Globus pallidus (tissue), 1 donor: ENCODE data around the gene TM6SF1.
"Not testable (repeated sequence)": the region's sequence is repeated elsewhere in the genome, so short reads cannot be mapped to it uniquely, and the experiment has no call there.

ENCODE experiments used
- DNase-seq: peaks from one replicate; pipeline ENCODE4 v3.0.0-alpha.2; 2015; ENCODE audit warnings: low spot score

TM6SF1 gene

GRCh38 chr15:83106994-83107840 is at the start of gene TM6SF1:
Gene TM6SF1 (plus strand): TSS chr15:83107645. CDS start chr15:83107681, 36 bp downstream.
- no peak for DNase-seq

DNA sequence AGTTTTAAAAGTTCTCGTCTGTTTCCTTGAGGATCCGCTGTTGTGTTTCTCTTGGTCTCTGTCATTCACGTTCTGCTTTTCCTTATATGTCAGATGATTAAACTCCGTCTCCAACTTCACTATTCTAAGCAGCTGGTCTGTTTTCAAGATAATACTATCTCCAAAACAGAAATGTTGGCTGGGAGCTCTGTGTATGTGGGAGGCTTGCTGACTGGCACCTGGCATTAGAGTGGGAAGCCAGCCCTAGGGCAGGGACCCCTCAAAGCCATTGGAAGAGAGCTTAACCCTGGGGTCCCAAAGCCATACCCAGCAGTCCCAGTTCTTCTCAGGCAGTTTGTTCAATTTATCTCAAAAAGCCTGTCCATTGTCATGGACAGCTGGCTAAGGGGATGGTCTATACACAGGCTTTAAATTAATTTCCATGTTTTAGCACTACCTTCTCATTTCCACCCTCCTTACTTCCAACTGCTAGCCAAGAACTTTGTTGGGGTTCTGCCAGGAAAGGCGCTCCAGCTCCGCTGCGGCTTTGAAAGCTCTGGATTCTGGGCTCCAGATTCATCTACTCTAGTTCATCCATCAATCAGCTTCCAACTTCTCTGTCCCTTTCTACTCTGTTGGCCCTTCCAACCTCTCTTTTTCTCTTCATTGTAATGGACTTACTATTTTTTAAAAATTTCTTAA is 49.6 kb upstream of the TM6SF1 start:
- DNase-seq: no peak

- DNase-seq: no peak
These were observed 45.8 kb upstream of the TM6SF1 start for GRCh38 chr15:83061680-83062079.

DNA sequence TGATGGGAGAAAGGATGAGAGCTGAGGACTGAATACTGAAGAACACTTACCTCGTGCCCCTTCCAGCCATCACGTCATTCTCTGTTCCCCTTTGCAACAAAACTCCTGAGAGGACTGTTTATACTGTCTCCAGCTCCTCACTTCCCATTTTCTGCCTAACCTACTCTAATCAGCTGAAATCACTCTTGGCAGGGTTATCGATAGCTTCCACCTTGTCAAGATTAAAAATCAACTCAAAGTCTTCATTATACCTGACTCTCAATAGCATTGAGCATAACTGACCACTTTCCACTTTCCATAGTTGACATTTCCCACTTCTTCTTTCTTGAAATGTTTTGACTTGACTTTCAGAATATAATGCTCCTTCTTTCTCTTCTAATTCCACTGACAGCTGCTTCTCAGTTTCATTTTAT is 44.7 kb upstream of the TM6SF1 start:
- no peak for DNase-seq

DNA sequence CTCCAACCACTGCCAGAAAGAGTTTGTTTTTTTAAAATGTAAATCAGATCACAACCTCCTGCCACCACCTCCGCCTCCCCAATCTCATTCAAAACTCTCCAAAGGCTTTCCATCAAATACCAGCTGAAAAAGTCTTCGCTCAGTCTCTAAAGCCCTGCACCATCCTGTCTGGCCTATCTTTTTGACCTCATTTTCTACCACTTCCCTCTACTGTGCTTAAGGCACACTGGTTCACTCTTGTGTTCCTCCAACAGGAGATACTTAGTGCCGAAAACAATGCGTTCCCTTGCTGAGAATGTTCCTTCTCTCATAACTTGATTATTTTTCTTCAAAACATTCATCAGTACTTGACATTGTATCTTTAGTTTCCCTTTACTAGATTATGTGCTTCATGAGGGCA is 43.9 kb upstream of the TM6SF1 start:
- DNase-seq: no peak

- DNase-seq: no peak
These were observed 42.6 kb upstream of the TM6SF1 start for GRCh38 chr15:83064859-83065258.

DNA sequence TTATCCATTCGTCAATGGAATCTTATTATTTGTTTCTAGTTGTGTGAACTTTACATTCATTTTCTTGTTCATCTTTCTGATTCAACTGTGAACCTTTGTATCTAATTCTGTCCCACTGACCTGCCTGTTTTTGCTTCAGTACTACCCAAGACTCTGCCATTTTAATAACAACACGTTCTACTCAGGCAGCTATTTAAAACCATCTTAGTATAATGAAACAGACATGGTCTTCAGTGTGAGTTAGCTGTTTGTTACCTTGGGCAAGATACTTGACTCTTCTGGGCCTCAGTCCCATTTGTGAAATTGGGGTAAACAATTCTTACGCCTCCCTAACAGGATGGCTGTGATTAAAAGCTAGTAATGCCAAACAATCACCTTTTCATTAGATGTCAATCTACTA is 42.0 kb upstream of the TM6SF1 start:
- no peak for DNase-seq

DNA sequence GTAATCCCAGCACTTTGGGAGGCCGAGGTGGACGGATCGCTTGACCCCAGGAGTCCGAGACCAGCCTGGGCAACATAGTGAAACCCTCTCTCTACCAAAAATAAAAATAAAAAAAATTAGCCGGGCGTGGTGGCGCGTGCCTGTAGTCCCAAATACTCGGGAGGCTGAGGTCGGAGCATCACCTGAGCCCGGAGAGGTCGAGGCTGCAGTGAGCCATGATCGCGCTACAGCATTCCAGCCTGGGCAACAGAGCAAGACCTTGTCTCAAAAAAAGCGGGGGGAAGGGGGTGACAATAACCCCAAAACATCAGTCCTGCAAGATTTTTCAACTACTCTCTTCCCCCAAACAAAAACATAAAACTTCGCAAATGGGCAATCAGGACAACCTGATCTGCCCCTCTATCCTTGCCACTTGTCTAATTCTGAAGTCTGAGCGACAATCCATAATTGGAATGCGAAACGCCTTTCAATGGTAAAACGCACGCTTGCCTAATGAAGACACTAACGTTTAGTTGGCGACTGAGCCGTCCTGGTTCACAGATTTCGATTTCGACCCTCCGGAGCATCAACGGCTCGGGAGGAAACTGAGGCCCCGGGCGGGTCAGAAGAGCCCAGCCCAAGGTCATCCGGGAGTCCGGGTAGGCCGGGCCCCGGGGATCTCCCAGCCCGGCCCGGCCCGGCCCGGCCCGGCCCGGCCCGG is 41.3 kb upstream of the TM6SF1 start:
- no peak for DNase-seq

GRCh38 chr15:83066734-83067637 is 40.5 kb upstream of the TM6SF1 start, which contains the start of gene BTBD1:
Gene BTBD1 (minus strand): TSS chr15:83067252. CDS start chr15:83067151, 101 bp downstream.
- DNase-seq: peak; percentile 87

GRCh38 chr15:83067638-83067962 is 39.8 kb upstream of the TM6SF1 start:
- DNase-seq: no peak

DNA sequence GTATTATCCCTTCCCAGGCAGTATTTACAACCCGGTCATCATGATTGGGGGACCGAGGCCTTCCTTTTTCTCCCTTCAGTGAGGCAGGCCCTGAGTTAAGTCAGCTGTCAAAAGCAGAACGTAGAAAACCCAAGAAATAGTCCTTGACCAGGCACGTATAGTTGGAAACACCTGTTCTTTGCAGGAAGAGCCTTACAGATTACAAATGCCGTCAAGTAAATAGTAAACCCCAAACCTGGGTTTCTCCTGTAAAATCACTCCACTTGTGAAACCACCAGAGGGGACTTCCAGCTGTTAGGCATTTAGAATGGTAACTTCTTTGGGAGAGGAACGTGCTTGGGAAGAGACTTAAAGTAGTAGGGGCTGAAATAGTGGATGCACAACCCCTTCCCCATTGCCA is 39.4 kb upstream of the TM6SF1 start:
- no peak for DNase-seq

DNA sequence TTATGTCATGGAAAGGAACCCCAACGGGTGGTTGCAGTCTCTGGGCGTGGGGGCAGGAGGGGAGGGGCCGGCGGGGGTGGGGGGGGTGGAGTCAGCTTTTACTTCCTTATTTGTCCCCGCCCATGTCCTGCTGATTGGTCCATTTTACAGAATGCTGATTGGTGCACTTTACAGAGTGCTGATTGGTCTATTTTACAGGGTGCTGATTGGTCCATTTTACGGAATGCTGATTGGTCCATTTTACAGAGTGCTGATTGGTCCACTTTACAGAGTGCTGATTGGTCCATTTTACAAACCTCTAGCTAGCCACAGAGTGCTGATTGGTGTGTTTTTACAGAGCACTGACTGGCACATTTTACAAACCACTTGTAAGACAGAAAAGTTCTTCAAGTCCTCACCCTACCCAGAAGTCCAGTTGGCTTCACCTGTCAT is 38.2 kb upstream of the TM6SF1 start:
- not testable (repeated sequence) for DNase-seq

GRCh38 chr15:83077491-83078230 is 29.8 kb upstream of the TM6SF1 start:
- no peak for DNase-seq

GRCh38 chr15:83078712-83079111 is 28.7 kb upstream of the TM6SF1 start:
- no peak for DNase-seq

- DNase-seq: no peak
These were observed 26.0 kb upstream of the TM6SF1 start for GRCh38 chr15:83081256-83082014.

GRCh38 chr15:83082730-83083386 is 24.6 kb upstream of the TM6SF1 start:
- no peak for DNase-seq

- DNase-seq: not testable (repeated sequence)
These were observed 22.0 kb upstream of the TM6SF1 start for GRCh38 chr15:83085461-83085860.

- DNase-seq: not testable (repeated sequence)
These were observed 21.4 kb upstream of the TM6SF1 start for GRCh38 chr15:83085864-83086552.

DNA sequence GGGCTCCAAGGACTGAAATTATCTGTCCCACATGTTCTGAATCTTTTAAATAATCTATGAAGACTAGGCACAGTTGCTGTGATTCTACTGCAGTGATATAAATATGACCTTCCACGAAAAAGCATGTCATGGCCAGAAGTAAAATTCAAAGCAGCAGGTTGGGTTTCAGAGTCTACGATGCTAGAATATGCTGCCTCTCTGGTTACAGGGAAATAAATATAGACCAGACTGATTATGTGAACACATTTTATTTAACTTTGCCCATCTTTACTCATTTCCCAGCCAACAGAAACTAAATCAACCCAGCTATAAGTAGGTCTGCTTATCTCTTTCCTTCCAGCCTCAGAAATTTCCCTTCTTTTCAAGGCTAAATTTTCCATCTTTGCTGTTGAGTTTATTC is 19.9 kb upstream of the TM6SF1 start:
- DNase-seq: no peak
